ENCODE results near the gene MCOLN1.
"Not testable (repeated sequence)": the region's sequence is repeated elsewhere in the genome, so short reads cannot be mapped to it uniquely, and the experiment has no call there.

The MCOLN1 gene

GRCh38 chr19:7562646-7563393 lies 40.4 kb downstream of the MCOLN1 start:
- no peak for DNase-seq

GRCh38 chr19:7564866-7565265 lies 42.4 kb downstream of the MCOLN1 start:
- DNase-seq: no peak

- no peak for DNase-seq
Measured at GRCh38 chr19:7565332-7565731, 42.9 kb downstream of the MCOLN1 start.

- DNase-seq: no peak
Measured at GRCh38 chr19:7570761-7571160, 48.3 kb downstream of the MCOLN1 start.

DNA sequence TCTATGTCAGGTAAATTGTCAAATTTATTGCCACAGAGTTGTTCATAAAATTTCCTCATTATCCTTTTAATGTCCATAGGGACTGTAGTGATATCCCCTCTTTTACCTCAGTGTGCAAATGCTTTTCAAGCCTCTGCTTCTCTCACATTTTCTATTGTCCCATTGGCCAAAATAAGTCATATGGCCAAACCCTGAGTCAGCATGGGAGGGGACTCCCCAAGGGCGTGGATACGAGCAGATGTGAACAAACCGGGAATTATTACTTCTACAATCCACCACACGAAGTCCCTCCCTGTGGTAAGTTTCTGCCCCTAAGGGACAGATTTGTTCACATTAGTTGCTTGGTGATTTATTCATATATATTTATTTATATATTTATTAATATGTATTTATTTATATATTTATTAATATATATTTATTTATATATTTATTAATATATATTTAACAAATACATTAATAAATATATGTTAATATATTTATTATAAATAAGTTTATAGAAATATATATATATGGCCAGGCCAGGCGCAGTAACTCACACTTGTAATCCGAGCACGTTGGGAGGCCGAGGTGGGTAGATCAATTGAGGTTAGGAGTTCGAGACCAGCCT lies 53.1 kb downstream of the MCOLN1 start:
- no peak for DNase-seq

DNA sequence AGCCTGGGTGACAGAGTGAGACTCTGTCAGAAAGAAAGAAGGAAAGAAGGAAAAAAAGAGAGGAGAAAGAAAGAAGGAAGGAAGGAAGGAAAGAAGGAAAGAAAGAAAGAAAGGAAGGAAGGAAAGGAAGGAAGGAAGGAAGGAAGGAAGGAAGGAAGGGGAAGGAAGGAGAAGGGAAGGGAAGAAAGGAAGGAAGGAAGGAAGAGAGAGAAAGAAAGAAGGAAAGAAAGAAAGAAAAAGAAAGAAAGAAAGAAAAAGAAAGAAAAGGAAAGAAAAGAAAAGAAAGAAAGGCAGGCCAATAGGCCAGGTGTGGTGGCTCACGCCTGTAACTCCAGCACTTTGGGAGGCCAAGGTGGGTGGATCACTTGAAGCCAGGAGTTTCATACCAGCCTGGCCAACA lies 55.0 kb downstream of the MCOLN1 start:
- DNase-seq: not testable (repeated sequence)

DNA sequence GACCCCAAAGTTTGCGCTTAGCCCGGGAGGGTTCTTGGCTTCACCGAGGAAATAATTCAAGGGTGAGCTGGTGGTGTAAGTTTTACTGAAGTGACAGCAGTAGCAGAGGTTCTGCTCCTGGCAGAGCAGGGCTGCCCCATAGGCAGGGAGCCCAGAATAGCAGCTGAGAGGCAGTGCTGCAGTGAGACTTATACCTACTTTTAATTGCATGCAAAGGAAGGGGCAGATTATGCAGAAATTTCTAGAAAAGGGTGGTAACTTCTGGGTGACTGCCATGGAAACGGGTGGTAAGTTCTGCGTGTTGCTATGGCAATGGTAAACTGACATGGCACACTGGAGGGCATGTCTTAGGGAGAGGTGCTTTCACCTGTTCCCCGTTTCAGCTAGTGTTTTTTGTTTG lies 55.7 kb downstream of the MCOLN1 start:
- no peak for DNase-seq

DNA sequence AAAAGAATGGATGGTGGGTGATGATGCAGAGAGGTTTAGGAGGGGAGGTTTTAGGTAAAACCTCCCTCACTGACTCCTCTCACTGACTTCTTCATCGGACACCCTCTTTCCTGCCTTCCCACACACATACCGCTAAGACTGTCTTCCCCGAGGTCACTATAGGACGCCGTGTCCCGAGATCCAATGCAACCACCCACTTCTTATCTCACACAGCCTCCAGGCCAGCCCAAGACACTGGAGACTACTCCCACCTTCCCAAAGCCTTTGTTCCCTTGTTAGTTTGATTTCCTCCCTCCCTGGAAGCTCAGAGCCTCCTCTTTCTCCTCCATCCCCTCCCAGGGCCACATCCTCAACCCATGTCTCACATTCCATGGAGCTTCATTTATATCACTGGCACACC lies 56.8 kb downstream of the MCOLN1 start:
- DNase-seq: no peak

DNA sequence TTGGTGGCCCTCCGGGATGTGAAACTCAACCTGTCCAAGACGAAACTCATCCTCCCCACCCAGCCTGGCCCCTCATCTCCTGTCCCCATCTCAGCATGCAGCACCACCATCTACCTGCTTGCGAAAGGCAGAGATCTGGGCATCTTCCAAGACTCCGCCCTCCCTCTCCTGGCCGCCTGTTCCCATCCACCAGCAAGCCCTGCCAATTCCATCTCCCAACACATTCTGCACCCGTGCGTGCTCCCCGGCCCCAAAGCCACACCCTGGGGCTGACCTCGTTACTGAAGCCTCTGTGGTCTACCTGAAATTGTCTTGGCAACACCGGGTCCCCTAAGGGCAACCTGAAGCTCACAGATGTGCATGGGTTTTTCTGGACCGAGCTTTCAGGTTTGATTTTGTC lies 60.0 kb downstream of the MCOLN1 start:
- DNase-seq: no peak
